GM12864 (cell line): ENCODE measurements around the gene RAB8B.

Source experiments
- DNase-seq: peaks from one replicate; pipeline ENCODE4 v3.0.0-alpha.2; 2011; ENCODE audit warnings: low read depth
- H3K4me3 ChIP-seq: 2 replicates; pipeline ENCODE4 v1.5.1; 2011; ENCODE audit warnings: mild to moderate bottlenecking, low read depth, low read length, control low read depth
- TF ChIP-seq, protein P1 (sequence below): IDR thresholded peaks from 2 replicates; pipeline ENCODE4 v1.5.1; 2011; ENCODE audit warnings: low read depth, mild to moderate bottlenecking, moderate library complexity, low read length, control low read depth, inconsistent platforms; ENCODE audit errors: missing control alignments

RAB8B gene

DNA sequence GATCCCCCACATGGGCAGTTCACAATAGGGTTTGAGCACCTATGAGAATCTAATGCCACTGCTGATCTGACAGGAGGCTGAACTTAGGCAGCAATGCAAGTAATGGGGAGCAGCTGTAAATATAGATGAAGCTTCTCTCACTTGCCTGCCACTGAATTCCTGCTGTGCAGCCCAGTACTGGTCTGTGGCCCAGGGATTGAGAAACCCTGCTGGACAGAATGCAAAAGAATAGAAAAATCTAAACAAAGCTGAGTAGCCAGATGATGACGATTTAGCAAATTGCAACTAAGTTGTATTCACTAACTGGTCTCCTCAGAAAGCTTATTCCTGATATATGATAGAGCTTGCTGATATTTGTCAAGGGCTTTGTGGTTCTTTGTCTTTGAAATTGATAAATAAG is 53.7 kb downstream of the RAB8B start:
- H3K4me3 ChIP-seq: no peak overlapping the region
- TF ChIP-seq, protein P1, sequence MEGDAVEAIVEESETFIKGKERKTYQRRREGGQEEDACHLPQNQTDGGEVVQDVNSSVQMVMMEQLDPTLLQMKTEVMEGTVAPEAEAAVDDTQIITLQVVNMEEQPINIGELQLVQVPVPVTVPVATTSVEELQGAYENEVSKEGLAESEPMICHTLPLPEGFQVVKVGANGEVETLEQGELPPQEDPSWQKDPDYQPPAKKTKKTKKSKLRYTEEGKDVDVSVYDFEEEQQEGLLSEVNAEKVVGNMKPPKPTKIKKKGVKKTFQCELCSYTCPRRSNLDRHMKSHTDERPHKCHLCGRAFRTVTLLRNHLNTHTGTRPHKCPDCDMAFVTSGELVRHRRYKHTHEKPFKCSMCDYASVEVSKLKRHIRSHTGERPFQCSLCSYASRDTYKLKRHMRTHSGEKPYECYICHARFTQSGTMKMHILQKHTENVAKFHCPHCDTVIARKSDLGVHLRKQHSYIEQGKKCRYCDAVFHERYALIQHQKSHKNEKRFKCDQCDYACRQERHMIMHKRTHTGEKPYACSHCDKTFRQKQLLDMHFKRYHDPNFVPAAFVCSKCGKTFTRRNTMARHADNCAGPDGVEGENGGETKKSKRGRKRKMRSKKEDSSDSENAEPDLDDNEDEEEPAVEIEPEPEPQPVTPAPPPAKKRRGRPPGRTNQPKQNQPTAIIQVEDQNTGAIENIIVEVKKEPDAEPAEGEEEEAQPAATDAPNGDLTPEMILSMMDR: no peak
- no peak for DNase-seq

DNA sequence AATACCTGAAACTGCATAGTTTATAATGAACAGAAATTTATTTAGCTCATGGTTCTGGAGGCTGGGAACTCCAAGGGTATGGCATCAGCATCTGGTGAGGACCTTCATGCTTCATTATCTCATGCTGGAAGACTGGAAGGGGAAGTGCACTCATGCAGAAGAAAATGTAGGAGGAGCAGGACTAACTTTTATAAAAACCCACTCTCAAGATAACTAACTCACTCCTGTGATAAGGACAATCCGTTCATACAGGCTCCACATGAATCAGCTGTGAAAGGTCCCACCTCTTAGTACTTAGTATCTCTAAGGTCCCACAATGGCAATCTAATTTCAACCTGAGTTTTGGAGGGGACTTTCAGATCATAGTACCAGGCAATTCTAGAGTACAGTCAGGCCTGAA is 54.4 kb downstream of the RAB8B start:
- TF ChIP-seq, protein P1: no peak
- DNase-seq: no peak
- H3K4me3 ChIP-seq: no peak overlapping the region

DNA sequence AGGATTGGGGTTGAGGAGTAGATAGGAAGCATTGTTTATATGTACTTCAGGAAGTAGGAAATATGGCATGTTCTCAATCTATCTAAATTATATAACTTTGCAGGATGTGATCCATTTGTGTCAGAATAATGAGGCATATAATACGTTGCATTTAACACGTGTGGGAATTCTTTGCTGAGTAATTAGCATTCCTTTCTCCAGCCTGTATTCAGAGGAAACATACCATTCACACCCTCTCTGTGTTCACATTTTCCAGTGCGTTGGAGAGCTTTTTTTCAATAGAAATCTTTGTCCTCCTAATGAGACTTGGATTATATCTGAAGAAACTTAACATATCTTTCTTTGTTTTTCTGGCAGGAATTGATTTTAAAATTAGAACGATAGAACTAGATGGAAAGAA is 55.0 kb downstream of the RAB8B start:
- TF ChIP-seq, protein P1: no peak
- no peak for DNase-seq
- no peak overlapping the region for H3K4me3 ChIP-seq

- no peak overlapping the region for H3K4me3 ChIP-seq
- TF ChIP-seq, protein P1: no peak
- DNase-seq: no peak
Measured at GRCh38 chr15:63244976-63245645, 55.7 kb downstream of the RAB8B start.

DNA sequence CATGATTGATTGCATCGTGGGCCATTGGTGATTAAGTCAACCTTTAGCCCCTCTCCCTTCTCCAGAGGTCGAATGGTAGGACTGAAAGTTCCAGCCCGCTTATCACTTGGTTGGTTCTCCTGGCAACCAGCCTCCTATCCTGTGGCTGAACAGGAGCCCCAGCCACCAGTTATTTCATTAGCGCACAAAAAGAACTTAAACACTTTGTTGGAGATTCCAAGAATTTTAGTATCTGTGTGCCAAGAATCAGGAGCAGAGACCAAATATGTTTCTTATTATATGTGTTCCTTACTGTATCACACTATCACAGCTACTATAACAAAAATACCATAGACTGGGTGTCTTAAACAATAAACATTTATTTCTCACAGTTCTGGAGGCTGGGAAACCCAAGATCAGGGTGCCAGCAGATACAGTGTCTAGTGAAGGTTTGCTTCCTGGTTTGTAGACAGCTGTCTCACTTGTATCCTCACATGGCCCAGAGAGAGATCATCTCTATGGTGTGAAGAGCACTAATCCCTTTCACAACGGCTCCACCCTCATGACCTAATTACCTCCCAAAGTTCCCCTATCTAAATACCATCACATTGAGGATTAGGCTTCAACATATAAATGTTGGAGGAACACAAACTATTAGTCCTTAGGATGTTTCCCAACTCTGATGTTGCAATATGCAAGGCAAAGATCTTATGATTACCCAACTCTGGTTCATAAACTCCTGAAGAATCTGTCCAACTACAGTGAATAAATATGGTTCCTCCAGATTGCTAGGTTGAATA is 57.5 kb downstream of the RAB8B start:
- H3K4me3 ChIP-seq: no peak overlapping the region
- TF ChIP-seq, protein P1: no peak
- no peak for DNase-seq

GRCh38 chr15:63250312-63250965 is 61.0 kb downstream of the RAB8B start:
- TF ChIP-seq, protein P1: no peak
- DNase-seq: no peak

More at GRCh38 chr15:63250312-63250965, 61.0 kb downstream of the RAB8B start:
- H3K4me3 ChIP-seq: no peak overlapping the region
